GM18519 (cell line): Measurements from ENCODE around the gene PDK1.
"Not testable (repeated sequence)": the region's sequence is repeated elsewhere in the genome, so short reads cannot be mapped to it uniquely, and the experiment has no call there.

Experiments used
- ATAC-seq: cut with Tn5 transposase; IDR thresholded peaks from one replicate; pipeline ENCODE4 v1.9.1; 2021; ENCODE audit warnings: mild to moderate bottlenecking, moderate library complexity; ENCODE audit not compliant: unreplicated experiment, low FRiP score

PDK1 gene

GRCh38 chr2:172551271-172551670 is 4.6 kb upstream of the PDK1 start:
- ATAC-seq, result no peak

DNA sequence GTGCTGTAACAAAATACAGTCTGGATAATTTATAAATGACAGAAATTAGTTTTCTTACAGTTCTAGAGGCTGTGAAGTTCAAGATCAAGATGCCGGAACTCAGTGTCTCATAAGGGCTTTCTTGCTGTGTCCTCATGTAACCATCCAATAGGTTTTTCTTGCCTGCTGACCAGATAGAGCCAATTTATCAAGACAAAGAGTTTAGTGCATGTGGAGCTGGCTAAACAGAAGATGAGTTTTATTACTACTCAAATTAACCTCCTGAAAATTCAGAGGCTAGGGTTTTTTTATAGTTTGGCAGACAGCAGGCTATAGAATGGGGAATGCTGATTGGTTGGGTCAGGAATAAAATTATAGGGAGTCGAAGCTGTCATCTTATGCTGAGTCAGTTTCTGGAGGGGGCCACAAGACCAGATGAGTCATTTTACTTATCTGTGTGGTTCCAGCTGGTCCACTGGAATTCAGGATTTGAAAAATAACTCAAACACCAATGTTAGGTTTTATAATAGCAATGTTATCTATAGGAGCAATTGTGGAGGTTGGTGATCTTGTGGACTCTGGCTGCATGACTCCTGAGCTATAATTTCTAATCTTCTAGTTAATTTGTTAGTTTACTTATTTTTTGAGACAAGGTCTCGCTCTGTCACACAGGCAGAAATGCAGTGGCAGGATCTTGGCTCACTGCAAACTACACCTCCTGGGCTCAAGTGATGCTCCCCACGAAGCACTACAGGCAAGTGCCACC is 3.2 kb upstream of the PDK1 start:
- no peak for ATAC-seq

GRCh38 chr2:172554352-172555271 is 1.3 kb upstream of the PDK1 start:
- ATAC-seq, result no peak

DNA sequence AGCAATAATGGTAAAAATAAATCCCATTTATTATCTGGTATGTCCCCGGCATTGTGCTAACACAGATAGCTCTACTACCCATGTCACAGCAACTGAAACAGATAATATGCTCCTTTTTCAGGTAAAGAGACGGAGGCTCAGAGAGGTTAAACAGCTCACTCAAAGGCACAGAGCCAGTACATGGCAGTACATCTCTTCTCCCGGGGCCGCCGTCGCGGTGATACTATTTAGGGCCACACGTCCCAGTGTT is 693 bp upstream of the PDK1 start:
- peak; percentile 4 for ATAC-seq

- peak; percentile 40 for ATAC-seq
Measured at GRCh38 chr2:172556284-172557033, 569 bp downstream of the PDK1 start.

GRCh38 chr2:172558372-172558771 is 2.5 kb downstream of the PDK1 start:
- no peak for ATAC-seq

DNA sequence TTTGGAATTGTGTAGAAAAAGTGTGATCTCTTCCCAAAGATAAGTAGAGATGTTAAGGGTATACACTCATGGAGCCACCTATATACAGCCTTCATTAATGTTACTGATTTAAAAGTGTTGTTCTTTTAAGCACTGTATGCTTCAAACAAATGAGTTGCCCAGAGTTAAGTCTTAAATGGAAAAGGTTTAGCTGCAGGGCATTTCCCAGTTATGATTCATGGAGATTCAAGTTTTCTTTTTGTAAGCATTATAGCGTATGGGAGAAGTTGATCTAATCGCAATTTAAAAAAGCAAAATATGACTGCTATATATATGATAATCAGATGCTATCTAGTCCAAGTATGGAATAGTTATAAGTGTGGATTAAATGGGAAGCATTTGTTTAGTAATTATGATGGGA is 4.8 kb downstream of the PDK1 start:
- ATAC-seq, result no peak

- no peak for ATAC-seq
Measured at GRCh38 chr2:172561270-172561669, 5.4 kb downstream of the PDK1 start.

- ATAC-seq, result no peak
Measured at GRCh38 chr2:172562298-172562697, 6.4 kb downstream of the PDK1 start.

DNA sequence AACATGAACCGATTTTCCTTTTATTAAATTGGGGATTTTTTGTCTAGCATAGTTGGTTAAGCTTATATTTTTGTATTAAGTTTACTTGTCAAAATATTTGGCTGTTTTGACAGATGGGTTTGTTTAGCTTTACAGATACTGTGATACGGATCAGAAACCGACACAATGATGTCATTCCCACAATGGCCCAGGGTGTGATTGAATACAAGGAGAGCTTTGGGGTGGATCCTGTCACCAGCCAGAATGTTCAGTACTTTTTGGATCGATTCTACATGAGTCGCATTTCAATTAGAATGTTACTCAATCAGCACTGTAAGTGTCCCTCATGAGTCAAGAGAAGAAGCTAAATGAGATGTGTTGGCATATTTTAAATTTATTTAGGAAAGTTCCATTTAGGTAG is 8.5 kb downstream of the PDK1 start:
- ATAC-seq, result no peak

- ATAC-seq, result no peak
Measured at GRCh38 chr2:172571245-172571644, 15.4 kb downstream of the PDK1 start.

GRCh38 chr2:172572981-172573380 is 17.1 kb downstream of the PDK1 start:
- no peak for ATAC-seq

- ATAC-seq, result no peak
Measured at GRCh38 chr2:172574965-172575364, 19.1 kb downstream of the PDK1 start.

GRCh38 chr2:172578054-172578453 is 22.2 kb downstream of the PDK1 start:
- ATAC-seq, result no peak

GRCh38 chr2:172578860-172579512 is 23.1 kb downstream of the PDK1 start:
- ATAC-seq, result no peak

GRCh38 chr2:172580544-172580943 is 24.7 kb downstream of the PDK1 start:
- no peak for ATAC-seq

DNA sequence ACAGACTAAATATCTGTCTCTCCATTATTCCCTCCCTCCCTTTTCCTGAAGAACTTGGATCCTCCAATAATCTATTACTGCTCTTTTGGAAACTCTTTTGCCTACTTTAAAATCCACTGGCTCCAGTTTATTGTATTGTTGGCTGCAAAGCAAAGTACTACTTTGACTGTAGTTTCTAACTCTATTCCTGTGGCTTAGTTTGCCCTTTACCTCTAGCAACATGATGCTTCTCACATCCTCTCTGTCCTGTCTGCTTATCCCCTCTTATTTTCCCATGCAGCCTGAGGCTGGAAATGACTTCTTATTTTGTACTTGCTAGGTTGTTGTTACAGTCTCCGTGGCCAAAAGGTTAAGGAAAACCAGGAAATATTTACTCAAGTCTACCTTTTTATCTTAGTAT is 26.8 kb downstream of the PDK1 start:
- ATAC-seq, result no peak

DNA sequence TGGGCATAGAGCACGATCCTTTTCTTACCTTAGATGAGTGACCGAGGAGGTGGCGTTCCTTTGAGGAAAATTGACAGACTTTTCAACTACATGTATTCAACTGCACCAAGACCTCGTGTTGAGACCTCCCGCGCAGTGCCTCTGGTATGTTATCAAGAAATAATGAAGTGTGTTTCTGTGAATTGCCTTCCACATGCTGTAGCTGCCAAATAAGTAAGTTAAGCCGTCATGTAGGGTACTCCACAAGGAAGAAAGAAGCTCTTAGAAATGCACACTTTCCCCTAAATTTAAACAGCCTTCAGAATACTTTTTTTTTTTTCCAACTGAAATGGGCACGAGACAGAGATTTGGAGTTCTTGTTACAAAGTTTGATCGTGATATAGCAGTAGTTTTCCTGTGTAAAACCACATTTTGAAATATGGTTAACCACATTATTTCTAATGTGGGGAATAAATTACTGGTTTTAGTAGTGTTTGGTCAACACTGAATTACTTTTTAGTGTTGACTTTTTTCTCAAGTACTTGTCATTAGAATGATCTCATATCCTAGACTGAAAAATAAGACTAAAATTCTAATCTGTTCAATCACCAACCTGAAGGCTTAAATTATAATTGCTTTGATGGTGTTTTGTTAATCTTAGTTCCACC is 30.5 kb downstream of the PDK1 start:
- no peak for ATAC-seq

- ATAC-seq, result not testable (repeated sequence)
Measured at GRCh38 chr2:172587231-172587630, 31.3 kb downstream of the PDK1 start.

DNA sequence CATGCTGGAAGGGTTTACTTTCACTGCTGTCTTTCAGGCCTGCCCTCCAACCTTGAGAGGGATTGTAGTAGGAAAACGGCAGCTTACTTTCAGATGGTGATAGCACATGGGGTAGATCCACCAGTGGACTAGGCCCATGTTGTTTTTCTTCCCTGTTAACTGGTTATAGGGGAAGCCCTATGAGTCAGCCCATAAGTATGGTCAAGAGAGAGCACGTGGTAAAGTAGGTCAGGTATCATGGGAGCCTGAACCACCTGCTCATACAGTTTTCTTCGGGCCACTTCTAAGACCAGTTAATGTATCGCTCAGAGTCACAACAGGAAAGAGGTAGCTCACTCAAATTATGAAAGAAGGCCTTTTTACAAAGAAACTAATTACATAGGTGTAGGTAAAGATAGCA is 33.0 kb downstream of the PDK1 start:
- ATAC-seq, result no peak
